Stimulated activated CD4-positive, alpha-beta T cell treated with anti-CD3 and anti-CD28 coated beads, Interleukin-2, amount 100 ng/mL, for 4 hours (primary cell): ENCODE data around the gene RAB3C.

Experiments
- DNase-seq: peaks from one replicate; pipeline ENCODE4 v3.0.0-alpha.2; 2020; ENCODE audit warnings: low read depth

RAB3C gene

DNA sequence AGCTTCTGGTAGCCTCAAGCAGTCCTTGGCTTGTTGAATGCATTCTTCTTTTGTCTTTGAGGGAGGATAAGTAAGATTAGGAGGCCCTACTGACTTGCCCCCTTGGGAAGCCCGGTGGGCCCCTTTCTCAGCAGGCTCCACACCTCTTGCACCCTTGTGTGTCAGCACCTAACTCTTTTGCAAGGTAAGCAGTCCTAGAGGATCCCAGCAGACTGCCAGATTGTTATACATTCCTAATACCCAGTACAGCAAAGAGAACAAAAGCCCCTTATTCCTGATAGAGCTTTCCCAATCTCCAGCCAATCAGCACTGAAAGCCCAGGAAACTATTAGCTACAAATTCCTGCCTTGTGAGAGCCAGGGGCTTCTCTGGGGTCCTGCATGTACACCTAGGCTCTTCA is 152.8 kb downstream of the RAB3C start:
- no peak for DNase-seq

DNA sequence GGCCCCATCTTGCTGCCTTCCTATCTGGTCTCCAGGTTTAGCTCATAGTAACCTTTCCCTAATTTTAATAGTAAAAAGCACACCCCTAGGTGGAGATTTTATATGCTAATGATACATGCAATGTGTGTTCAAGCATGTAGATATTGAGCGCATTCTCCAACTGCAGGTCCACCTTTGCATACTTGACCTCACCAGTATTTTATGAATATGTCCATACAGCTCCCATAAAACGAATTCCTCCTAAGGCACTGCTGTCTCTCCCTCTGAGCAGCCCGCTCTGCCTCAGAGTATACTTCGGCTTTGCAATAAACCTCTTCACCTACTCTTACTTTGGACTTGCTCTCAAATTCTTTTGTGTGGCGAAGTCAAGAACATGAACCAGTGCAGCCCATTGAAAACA is 153.3 kb downstream of the RAB3C start:
- no peak for DNase-seq

- DNase-seq, result no peak
Measured at GRCh38 chr5:58737671-58738070, 154.8 kb downstream of the RAB3C start.

- DNase-seq, result no peak
Measured at GRCh38 chr5:58738336-58738735, 155.5 kb downstream of the RAB3C start.

DNA sequence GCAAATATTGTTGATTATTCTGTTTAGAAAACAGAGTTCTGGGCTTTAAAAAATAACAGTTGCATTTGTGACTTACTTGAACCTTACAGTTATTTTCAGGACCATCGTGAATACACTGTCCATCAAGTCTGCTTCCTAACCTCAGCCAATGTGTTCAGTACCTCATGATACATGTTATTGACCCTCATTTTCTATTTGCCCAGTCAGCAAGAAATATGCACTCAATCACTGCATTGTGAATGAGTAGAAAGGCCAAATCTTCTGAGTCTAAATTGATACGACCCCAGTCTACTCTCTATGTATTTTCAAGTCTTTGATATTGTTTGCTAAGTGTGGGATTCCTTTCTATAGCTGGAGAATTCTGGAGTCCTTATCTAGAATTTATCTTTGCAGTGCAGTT is 156.2 kb downstream of the RAB3C start:
- DNase-seq, result no peak

DNA sequence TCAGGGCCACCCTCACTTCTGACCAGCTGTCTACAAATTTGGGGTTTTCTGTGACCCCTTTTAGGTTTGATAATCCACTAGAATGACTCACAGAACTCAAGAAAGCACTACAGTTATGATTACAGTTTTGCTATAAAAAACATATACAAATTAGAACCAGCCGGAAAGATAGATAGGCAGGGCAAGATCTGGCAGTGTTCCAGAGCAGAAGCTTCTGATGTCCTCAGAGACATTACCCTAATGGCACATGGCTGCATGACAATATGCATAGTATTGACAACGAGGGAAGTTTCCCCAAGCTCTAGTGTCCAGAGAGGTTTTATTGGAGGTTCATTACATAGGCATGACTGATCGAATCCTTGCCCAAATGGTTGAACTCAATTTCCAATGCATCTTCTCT is 158.1 kb downstream of the RAB3C start:
- DNase-seq, result no peak

DNA sequence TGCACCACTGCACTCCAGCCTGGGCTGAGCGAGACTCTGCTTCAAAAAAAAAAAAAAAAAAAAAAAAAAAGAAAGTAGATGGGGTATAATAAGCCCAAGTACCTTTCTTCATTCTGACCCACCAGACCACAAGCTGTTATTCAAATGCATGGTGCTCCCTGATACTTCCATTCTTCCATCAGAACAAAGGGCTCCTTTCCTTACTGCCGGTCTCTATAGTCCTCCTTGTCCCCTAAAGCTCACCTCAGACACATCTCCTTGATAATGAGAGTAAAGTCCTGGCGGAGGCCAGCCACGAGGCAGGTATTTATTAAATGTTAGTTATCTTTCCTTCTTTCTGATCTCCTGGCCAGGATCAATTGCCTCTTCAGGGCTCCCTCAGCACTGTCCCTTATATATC is 162.5 kb downstream of the RAB3C start:
- no peak for DNase-seq

DNA sequence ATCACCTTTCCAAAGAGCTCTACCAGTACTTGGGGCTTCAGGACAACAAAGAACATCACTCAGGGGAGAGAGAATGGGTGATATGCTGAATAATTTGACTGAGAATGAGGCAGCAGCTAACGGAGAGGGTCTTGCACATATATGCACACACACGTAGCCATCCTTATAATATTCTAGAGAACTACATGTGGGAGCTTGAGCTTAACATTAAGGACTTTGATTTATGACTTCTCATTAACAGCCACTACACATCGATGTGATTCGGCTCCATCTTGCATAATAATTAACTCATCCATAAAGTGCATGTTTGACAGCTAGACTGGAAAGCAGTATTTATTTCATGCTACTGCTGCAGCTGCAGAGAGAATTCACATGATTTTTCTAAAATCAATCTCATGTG is 163.4 kb downstream of the RAB3C start:
- DNase-seq, result no peak

DNA sequence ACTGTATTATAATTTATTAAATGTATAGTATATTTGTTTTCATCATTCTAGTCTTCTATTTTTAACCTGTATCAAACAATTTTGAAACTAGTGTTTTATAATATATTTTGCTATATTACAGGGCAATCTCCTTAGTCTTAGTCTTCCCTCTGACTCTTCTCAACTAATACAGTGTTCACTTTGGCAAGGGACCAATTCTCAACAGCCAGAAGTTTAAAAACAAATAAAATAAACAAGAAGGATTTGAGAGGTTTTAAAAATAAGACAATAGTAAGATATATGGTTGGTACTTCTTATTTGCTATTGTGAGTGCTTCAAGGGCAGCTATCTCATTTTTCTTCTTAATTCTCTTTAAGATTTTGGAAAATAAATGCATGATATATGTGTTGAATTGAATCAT is 167.2 kb downstream of the RAB3C start:
- DNase-seq, result no peak

- no peak for DNase-seq
Measured at GRCh38 chr5:58751222-58751837, 168.5 kb downstream of the RAB3C start.

- DNase-seq, result no peak
Measured at GRCh38 chr5:58752104-58752503, 169.2 kb downstream of the RAB3C start.

- DNase-seq, result no peak
Measured at GRCh38 chr5:58753446-58753845, 170.6 kb downstream of the RAB3C start.

GRCh38 chr5:58754250-58754649 is 171.4 kb downstream of the RAB3C start:
- no peak for DNase-seq

GRCh38 chr5:58755397-58755796 is 172.5 kb downstream of the RAB3C start:
- DNase-seq, result no peak

DNA sequence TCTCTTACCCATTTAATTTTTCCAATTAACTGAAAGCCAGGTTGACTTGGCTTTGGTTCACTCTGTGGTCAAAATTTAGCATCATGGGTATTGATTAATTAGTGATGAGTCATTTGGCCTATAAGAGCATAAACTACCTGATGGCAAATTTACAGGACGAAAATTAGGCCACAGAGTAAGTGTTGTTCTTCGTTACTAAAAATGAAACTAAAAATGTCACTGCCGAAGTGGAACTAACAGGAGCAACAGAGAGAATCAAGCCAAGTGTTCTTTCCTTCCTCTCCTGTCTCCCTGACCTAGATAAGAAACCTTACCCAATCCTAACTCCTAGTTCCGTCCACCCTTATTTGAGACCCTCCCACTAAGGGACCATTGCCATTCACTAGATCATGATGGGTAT is 176.9 kb downstream of the RAB3C start:
- no peak for DNase-seq

GRCh38 chr5:58760222-58760621 is 177.3 kb downstream of the RAB3C start:
- DNase-seq, result no peak

- no peak for DNase-seq
Measured at GRCh38 chr5:58761407-58761806, 178.5 kb downstream of the RAB3C start.

DNA sequence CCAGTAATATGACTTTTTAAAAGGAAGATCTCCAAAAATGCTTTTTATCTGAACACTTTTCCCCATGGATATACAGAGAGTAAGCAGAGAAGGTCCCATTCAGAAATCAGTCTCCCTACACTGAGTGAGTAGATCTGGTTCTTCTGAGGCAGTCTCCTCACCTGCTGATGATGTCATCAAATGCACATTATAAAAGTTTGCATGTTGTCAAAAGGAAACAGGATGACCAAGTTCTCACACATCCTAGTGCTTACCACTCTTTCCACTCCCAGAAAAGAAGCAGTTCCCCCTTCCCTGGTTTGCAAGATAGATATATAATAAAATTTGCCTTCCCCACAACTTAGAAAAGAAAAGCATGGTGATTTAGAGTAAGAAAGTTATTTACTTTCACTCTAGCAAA is 180.5 kb downstream of the RAB3C start:
- DNase-seq, result no peak

DNA sequence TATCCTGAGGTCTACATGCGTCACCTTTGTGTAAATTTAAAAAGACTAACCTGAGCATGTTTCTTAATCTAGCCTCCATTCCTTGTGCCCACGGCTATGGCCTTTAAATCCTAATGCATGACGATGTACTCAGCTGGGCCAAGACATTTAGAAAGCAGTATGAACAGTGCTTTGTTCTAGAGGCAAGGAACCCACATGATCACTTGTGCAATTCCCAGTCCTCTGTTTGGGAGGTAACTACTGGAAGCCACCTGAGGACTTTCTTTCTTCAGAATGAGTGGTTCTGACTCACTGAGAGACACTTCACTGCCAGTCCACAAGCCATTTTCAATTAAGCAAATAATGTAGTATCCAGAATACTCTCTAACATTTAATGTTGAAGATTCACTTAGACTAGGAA is 181.3 kb downstream of the RAB3C start:
- DNase-seq, result no peak

- DNase-seq, result no peak
Measured at GRCh38 chr5:58765058-58765457, 182.2 kb downstream of the RAB3C start.

- no peak for DNase-seq
Measured at GRCh38 chr5:58767104-58767503, 184.2 kb downstream of the RAB3C start.

GRCh38 chr5:58770136-58770535 is 187.3 kb downstream of the RAB3C start:
- no peak for DNase-seq

- DNase-seq, result no peak
Measured at GRCh38 chr5:58771796-58772195, 188.9 kb downstream of the RAB3C start.

DNA sequence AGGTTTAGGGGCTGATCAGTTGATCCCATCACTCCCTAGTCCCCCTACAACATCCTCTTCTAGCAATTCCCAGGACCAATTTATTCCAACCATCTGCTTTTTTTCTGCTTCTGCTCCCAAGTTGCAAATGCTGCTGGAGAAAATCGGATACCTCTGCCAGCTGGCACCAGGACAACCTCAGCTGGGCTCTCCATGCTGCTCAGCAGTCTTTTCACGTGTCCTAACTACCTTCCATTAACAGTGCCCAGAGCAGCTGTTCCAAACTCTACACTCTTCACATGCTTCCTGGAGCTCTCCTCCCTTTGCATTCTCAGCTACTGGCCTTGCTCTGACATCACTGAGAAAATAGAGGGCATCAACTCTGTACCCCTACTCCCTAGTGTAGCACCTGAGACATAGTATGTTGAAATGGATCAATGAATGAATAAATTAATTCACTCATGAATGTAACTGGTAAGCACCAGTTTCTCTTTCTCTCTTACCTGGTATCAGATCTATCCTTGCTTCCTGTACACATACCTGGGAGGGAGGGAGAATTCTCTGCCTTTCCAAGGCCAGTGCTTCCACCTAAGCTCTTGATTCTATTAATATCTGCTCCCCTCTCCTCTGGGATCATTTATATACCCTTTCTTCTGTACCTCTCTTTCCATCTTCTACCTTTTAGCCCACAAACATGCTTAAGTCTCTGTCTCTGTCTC is 191.0 kb downstream of the RAB3C start:
- DNase-seq, result no peak
